GM19328 (cell line): ENCODE measurements around the gene ABCA9.
"Not testable (repeated sequence)": the region's sequence is repeated elsewhere in the genome, so short reads cannot be mapped to it uniquely, and the experiment has no call there.

Experiments
- ATAC-seq: cut with Tn5 transposase; IDR thresholded peaks from one replicate; pipeline ENCODE4 v1.9.1; 2021; ENCODE audit warnings: mild to moderate bottlenecking, moderate library complexity; ENCODE audit not compliant: unreplicated experiment

The ABCA9 gene

GRCh38 chr17:69044371-69044770 is 16.4 kb downstream of the ABCA9 start:
- ATAC-seq: no peak

GRCh38 chr17:69043098-69043734 is 17.5 kb downstream of the ABCA9 start:
- no peak for ATAC-seq

- ATAC-seq: no peak
These were observed 18.4 kb downstream of the ABCA9 start for GRCh38 chr17:69042308-69042707.

- ATAC-seq: no peak
These were observed 28.9 kb downstream of the ABCA9 start for GRCh38 chr17:69031839-69032238.

- no peak for ATAC-seq
These were observed 30.6 kb downstream of the ABCA9 start for GRCh38 chr17:69030169-69030568.

- ATAC-seq: no peak
These were observed 42.0 kb downstream of the ABCA9 start for GRCh38 chr17:69018687-69019086.

GRCh38 chr17:69018022-69018615 is 42.6 kb downstream of the ABCA9 start:
- no peak for ATAC-seq

GRCh38 chr17:69015631-69016030 is 45.1 kb downstream of the ABCA9 start:
- ATAC-seq: no peak

GRCh38 chr17:69012895-69013805 is 47.6 kb downstream of the ABCA9 start:
- ATAC-seq: no peak

- no peak for ATAC-seq
These were observed 50.8 kb downstream of the ABCA9 start for GRCh38 chr17:69009930-69010329.

GRCh38 chr17:69004759-69005158 is 56.0 kb downstream of the ABCA9 start:
- ATAC-seq: not testable (repeated sequence)

- ATAC-seq: not testable (repeated sequence)
These were observed 61.0 kb downstream of the ABCA9 start for GRCh38 chr17:68999743-69000142.

GRCh38 chr17:68993112-68993511 is 67.6 kb downstream of the ABCA9 start:
- no peak for ATAC-seq

- no peak for ATAC-seq
These were observed 72.8 kb downstream of the ABCA9 start for GRCh38 chr17:68987966-68988365.

GRCh38 chr17:68981288-68981687 is 79.4 kb downstream of the ABCA9 start:
- no peak for ATAC-seq

- ATAC-seq: no peak
These were observed 87.5 kb downstream of the ABCA9 start for GRCh38 chr17:68973098-68973846.

GRCh38 chr17:68972119-68972704 is 88.5 kb downstream of the ABCA9 start:
- ATAC-seq: no peak

- no peak for ATAC-seq
These were observed 91.6 kb downstream of the ABCA9 start for GRCh38 chr17:68969101-68969500.

- no peak for ATAC-seq
These were observed 96.8 kb downstream of the ABCA9 start for GRCh38 chr17:68963958-68964357.

- ATAC-seq: no peak
These were observed 99.4 kb downstream of the ABCA9 start for GRCh38 chr17:68961214-68961882.
